Neural progenitor cell (in vitro differentiated cells): ENCODE measurements around the gene KIT.

Experiments used
- CTCF ChIP-seq: fragments of 200-600 bp; sonication (generic); IDR thresholded peaks from 2 replicates; pipeline ENCODE4 v1.5.1; 2017; ENCODE audit warnings: antibody characterized with exemption, mild to moderate bottlenecking
- EZH2 ChIP-seq: fragments of 200-600 bp; sonication (generic); IDR thresholded peaks from 2 replicates; pipeline ENCODE4 v1.6.1; 2017; ENCODE audit warnings: antibody characterized with exemption, mild to moderate bottlenecking, moderate library complexity

- TF ChIP-seq CTCF (no peak), EZH2 (no peak)
Observed at GRCh38 chr4:54717694-54718093, 59.9 kb downstream of the KIT start.
